Activated CD4-positive, alpha-beta T cell treated with anti-CD3 and anti-CD28 coated beads, Interleukin-2, Interleukin-4, amounts not matched to agents 100 ng/mL and 50 ng/mL, durations not matched to agents 16 hours and 8 hours (primary cell): ENCODE results near the gene RSPH1.

Experiments
- DNase-seq: peaks from one replicate; pipeline ENCODE4 v3.0.0-alpha.2; 2020; ENCODE audit warnings: low spot score

The RSPH1 gene

GRCh38 chr21:42445311-42445710, 50.7 kb downstream of the RSPH1 start:
- no peak for DNase-seq

- DNase-seq: no peak
Observed at GRCh38 chr21:42444745-42445059, 51.3 kb downstream of the RSPH1 start.

GRCh38 chr21:42443876-42444744, 51.9 kb downstream of the RSPH1 start:
- no peak for DNase-seq

GRCh38 chr21:42443181-42443785, 52.7 kb downstream of the RSPH1 start:
- no peak for DNase-seq

GRCh38 chr21:42441963-42442362, 54.1 kb downstream of the RSPH1 start:
- no peak for DNase-seq

GRCh38 chr21:42440187-42440792, 55.7 kb downstream of the RSPH1 start:
- DNase-seq: no peak

GRCh38 chr21:42439284-42440186, 56.5 kb downstream of the RSPH1 start:
- no peak for DNase-seq

- no peak for DNase-seq
Observed at GRCh38 chr21:42438316-42439205, 57.5 kb downstream of the RSPH1 start.

GRCh38 chr21:42437786-42438185, 58.2 kb downstream of the RSPH1 start:
- DNase-seq: no peak

GRCh38 chr21:42436914-42437313, 59.1 kb downstream of the RSPH1 start:
- no peak for DNase-seq

GRCh38 chr21:42435833-42436232, 60.2 kb downstream of the RSPH1 start:
- DNase-seq: no peak

GRCh38 chr21:42435401-42435800, 60.6 kb downstream of the RSPH1 start:
- no peak for DNase-seq

GRCh38 chr21:42434884-42435283, 61.1 kb downstream of the RSPH1 start:
- no peak for DNase-seq

GRCh38 chr21:42433946-42434551, 62.0 kb downstream of the RSPH1 start:
- DNase-seq: no peak

GRCh38 chr21:42432695-42433094, 63.3 kb downstream of the RSPH1 start:
- no peak for DNase-seq

- DNase-seq: no peak
Observed at GRCh38 chr21:42431196-42431595, 64.8 kb downstream of the RSPH1 start.

GRCh38 chr21:42430521-42430920, 65.5 kb downstream of the RSPH1 start:
- DNase-seq: no peak

GRCh38 chr21:42429856-42430255, 66.2 kb downstream of the RSPH1 start:
- no peak for DNase-seq

GRCh38 chr21:42429021-42429420, 67.0 kb downstream of the RSPH1 start:
- no peak for DNase-seq

GRCh38 chr21:42427809-42428419, 68.1 kb downstream of the RSPH1 start:
- DNase-seq: no peak
